ENCODE results near the gene DDX41. TPM values are rescaled to one million over a fixed set of nuclear protein-coding genes. Genes with fewer than 3 reads are reported as not detected.
A peak's percentile ranks its signal among the peaks of the same experiment; 100 is the strongest.

The DDX41 gene
- polyA plus RNA-seq, 3 donors = 44.9 to 178 (median 70.3) TPM

DNA sequence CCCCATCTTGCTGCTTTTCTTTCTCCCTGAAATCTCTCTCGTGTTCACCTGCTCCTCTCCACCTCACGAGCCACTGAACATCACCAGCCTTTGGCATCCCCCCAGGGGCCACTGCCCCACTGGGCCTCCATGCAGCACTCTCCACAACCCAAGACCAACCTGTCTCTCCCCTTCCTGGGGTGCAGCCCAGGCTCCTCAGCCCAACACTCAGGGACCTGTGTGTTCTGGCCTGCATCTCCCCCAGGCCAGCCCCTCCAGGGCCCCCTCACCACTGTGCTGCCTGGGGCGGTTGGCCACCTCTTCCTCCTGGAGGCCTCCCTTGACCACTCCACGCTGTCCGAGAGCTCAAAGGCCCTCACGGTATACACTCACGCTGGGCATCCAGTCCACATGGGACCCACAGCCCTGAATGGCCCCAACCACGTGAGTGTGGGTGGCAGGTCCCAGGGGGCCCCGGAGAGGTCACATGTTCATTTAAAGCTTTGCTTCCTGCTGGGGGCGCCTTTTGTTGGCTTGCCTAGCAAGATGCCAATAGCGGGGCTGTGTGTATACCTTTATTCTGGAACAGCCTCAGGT is 6.7 kb downstream of the DDX41 start:
- Histone ChIP-seq H3K4me3 (replicated peaks in 1 of 3; ENCODE audit: low read depth in 2 of 3, low read length in 3 of 3) (peak overlapping the region; percentile 82 to 100 (median 96)), H3K4me2 (replicated peaks; ENCODE audit: extremely low read depth, low read length, poor library complexity, severe bottlenecking) (peak overlapping the region; percentile 99)
- H3K9me3 Mint-ChIP-seq = peaks cover 0 to 5% (median 0%) of the 10 kb centered on the region in 7 donors

DNA sequence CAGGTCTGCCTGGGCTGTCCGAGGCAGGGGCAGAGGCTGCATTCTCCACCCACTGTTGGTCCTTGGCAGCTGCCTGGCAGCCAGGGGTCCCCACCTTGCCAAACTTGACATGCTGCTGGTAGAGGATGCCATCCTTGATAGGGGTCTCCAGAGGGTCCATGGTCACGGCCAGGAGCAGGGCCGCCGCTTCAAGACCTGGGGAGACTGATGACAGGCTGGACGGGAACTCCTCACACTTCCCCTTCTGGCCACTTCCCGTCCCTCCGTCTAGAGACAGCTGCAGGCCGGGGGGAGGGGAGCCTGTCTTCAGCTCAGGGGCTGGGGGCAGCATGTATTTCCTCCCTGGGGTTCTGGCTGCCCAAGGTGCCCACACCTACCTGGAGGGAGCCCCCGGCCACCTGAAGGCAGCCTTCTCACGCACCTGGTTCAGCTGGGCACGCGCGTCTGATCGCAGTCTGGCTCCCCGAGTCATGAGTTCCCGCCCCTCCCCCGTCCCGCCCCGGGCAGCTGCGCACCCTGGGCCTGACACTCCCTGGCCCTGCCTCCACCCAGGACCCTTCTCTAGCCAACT is 7.3 kb downstream of the DDX41 start, which contains the start of gene DOK3:
DOK3 (minus strand) TSS at position 446 of the 571 bp plus-strand sequence; CDS start at position 160, 286 bp downstream.
- H3K4me3 ChIP-seq (replicated peaks in 1 of 3; ENCODE audit: low read depth in 2 of 3, low read length in 3 of 3) = peak within 1 kb of the TSS; percentile 82 to 100 (median 96)
- DNase-seq = peak; percentile 81 to 86 (median 86)
- WGBS (ENCODE audit: insufficient coverage) = 0% methylated on average over 17 of the region's 20 CpGs
- peak within 1 kb of the TSS; percentile 99 for H3K9ac ChIP-seq (ENCODE audit: insufficient read depth, low read length, poor library complexity, severe bottlenecking)
- peaks cover 49 to 70% of the 10 kb centered on the region in 2 donors for H3K4me1 ChIP-seq (ENCODE audit: control insufficient read depth in 1 of 2, insufficient read depth in 2 of 2, low read length in 2 of 2)
- peaks cover 49% of the 10 kb centered on the region for H3K4me1 Mint-ChIP-seq
- peaks cover 52 to 75% of the 10 kb centered on the region in 2 donors for H3K36me3 Mint-ChIP-seq
- peak within 1 kb of the TSS; percentile 27 for H2AFZ ChIP-seq (ENCODE audit: insufficient read depth, low read depth, low read length, poor library complexity, severe bottlenecking)
- peak within 1 kb of the TSS; percentile 99 for H3K4me2 ChIP-seq (replicated peaks; ENCODE audit: extremely low read depth, low read length, poor library complexity, severe bottlenecking)
- H3K27me3 ChIP-seq (ENCODE audit: control insufficient read depth in 2 of 2, insufficient read depth in 2 of 2, low read length in 2 of 2) = no peaks in the 10 kb centered on the region
- H3K36me3 ChIP-seq (replicated peaks in 1 of 2; ENCODE audit: control insufficient read depth in 1 of 2, insufficient read depth in 2 of 2, low read length in 2 of 2) = peaks cover 45 to 54% of the 10 kb centered on the region in 2 donors
- H3K79me2 ChIP-seq (ENCODE audit: insufficient read depth, low read length) = peaks cover 73% of the 10 kb centered on the region
- peaks cover 0 to 5% (median 0%) of the 10 kb centered on the region in 7 donors for H3K9me3 Mint-ChIP-seq
- TF ChIP-seq, protein P1, sequence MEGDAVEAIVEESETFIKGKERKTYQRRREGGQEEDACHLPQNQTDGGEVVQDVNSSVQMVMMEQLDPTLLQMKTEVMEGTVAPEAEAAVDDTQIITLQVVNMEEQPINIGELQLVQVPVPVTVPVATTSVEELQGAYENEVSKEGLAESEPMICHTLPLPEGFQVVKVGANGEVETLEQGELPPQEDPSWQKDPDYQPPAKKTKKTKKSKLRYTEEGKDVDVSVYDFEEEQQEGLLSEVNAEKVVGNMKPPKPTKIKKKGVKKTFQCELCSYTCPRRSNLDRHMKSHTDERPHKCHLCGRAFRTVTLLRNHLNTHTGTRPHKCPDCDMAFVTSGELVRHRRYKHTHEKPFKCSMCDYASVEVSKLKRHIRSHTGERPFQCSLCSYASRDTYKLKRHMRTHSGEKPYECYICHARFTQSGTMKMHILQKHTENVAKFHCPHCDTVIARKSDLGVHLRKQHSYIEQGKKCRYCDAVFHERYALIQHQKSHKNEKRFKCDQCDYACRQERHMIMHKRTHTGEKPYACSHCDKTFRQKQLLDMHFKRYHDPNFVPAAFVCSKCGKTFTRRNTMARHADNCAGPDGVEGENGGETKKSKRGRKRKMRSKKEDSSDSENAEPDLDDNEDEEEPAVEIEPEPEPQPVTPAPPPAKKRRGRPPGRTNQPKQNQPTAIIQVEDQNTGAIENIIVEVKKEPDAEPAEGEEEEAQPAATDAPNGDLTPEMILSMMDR (IDR thresholded peaks at IDR 0.05) = no peak
- H3K4me3 Mint-ChIP-seq = peak within 1 kb of the TSS; percentile 98 to 99
- peak within 1 kb of the TSS; percentile 99 to 100 (median 99) for H3K27ac Mint-ChIP-seq
- peaks cover 0 to 9% (median 3%) of the 10 kb centered on the region in 3 donors for H3K27me3 Mint-ChIP-seq (ENCODE audit: low read depth in 3 of 3)
- intact Hi-C loops (cut with micrococcal nuclease) = loop anchor here in 1 of 2 donors (2.0 to 10.0 kb wide), 2 partner anchors 15 to 195 kb away; partner anchors contain the start of gene MXD3
- peaks cover 49% of the 10 kb centered on the region for H4K20me1 ChIP-seq (ENCODE audit: insufficient read depth, low read length)
- peak within 1 kb of the TSS; percentile 98 to 100 for H3K27ac ChIP-seq (ENCODE audit: low read depth in 1 of 2, low read length in 2 of 2)
- no peaks in the 10 kb centered on the region for H3K9me3 ChIP-seq (replicated peaks in 1 of 2; ENCODE audit: control insufficient read depth in 1 of 2, insufficient read depth in 1 of 2, low read length in 2 of 2)

More for the DNA sequence above, 6.7 kb downstream of the DDX41 start:
- Mint-ChIP-seq H3K4me1 (peaks cover 47% of the 10 kb centered on the region), H3K27ac (peak overlapping the region; percentile 99 to 100 (median 99)), H3K27me3 (ENCODE audit: low read depth in 3 of 3) (peaks cover 0 to 9% (median 3%) of the 10 kb centered on the region in 3 donors), H3K36me3 (peaks cover 56 to 75% of the 10 kb centered on the region in 2 donors), H3K4me3 (peak overlapping the region; percentile 98 to 99)
- WGBS (ENCODE audit: insufficient coverage) = 32% methylated on average over 11 of the region's 11 CpGs
- Histone ChIP-seq H3K9ac (ENCODE audit: insufficient read depth, low read length, poor library complexity, severe bottlenecking) (peak overlapping the region; percentile 99), H4K20me1 (ENCODE audit: insufficient read depth, low read length) (peaks cover 43% of the 10 kb centered on the region), H3K4me1 (ENCODE audit: control insufficient read depth in 1 of 2, insufficient read depth in 2 of 2, low read length in 2 of 2) (peaks cover 43 to 64% of the 10 kb centered on the region in 2 donors), H3K9me3 (replicated peaks in 1 of 2; ENCODE audit: control insufficient read depth in 1 of 2, insufficient read depth in 1 of 2, low read length in 2 of 2) (no peaks in the 10 kb centered on the region), H3K27ac (ENCODE audit: low read depth in 1 of 2, low read length in 2 of 2) (peak overlapping the region; percentile 98 to 100), H3K27me3 (ENCODE audit: control insufficient read depth in 2 of 2, insufficient read depth in 2 of 2, low read length in 2 of 2) (no peaks in the 10 kb centered on the region), H2AFZ (ENCODE audit: insufficient read depth, low read depth, low read length, poor library complexity, severe bottlenecking) (no peak overlapping the region), H3K79me2 (ENCODE audit: insufficient read depth, low read length) (peaks cover 73% of the 10 kb centered on the region), H3K36me3 (replicated peaks in 1 of 2; ENCODE audit: control insufficient read depth in 1 of 2, insufficient read depth in 2 of 2, low read length in 2 of 2) (peaks cover 45 to 54% of the 10 kb centered on the region in 2 donors)
- TF ChIP-seq, protein P1 (IDR thresholded peaks at IDR 0.05) = no peak
- DNase-seq = peak in 1 of 3 donors; percentile 46
- intact Hi-C loops (cut with micrococcal nuclease) = loop anchor here in 1 of 2 donors (2.0 to 10.0 kb wide), 3 partner anchors 15 to 195 kb away; partner anchors contain the start of gene MXD3

Data from CD14-positive monocyte (primary cell).